Esophagus squamous epithelium (tissue), 5 donors: Measurements from ENCODE around the gene ZNF521. TPM values are rescaled to one million over a fixed set of nuclear protein-coding genes. Genes with fewer than 3 reads are reported as not detected.

ENCODE experiments used
- DNase-seq: peaks from one replicate; lab custom pipeline; 2025; lab: John Stamatoyannopoulos, UW
- H3K27ac ChIP-seq, 4 donors: fragments of 200-600 bp; sonication (generic); one replicate each; pipeline ENCODE4 v1.5.1; 2016 to 2019; ENCODE audit warnings: mild to moderate bottlenecking in 1 of 4
- H3K27me3 ChIP-seq, 4 donors: fragments of 200-600 bp; sonication (generic); 1 replicate in 3 of 4; 2 replicates in 1 of 4; pipeline versions ENCODE4 v1.5.1 to v1.6.0; 2017 to 2021; ENCODE audit warnings: antibody characterized with exemption in 1 of 4
- H3K36me3 ChIP-seq, 3 donors: fragments of 200-600 bp; sonication (generic); one replicate each; pipeline ENCODE4 v1.5.1; 2016 to 2019
- H3K4me1 ChIP-seq, 3 donors: fragments of 200-600 bp; sonication (generic); one replicate each; pipeline ENCODE4 v1.5.1; 2017 to 2019
- H3K4me3 ChIP-seq, 4 donors: fragments of 200-600 bp; sonication (generic); 1 replicate in 3 of 4; 2 replicates in 1 of 4; pipeline ENCODE4 v1.5.1; 2016 to 2019; ENCODE audit warnings: mild to moderate bottlenecking in 2 of 4, moderate library complexity in 1 of 4
- H3K9me3 ChIP-seq, 3 donors: fragments of 200-600 bp; sonication (generic); one replicate each; pipeline ENCODE4 v1.5.1; 2016 to 2019
- POLR2A ChIP-seq, 4 donors: fragments of 450-650 bp; IDR thresholded peaks; one replicate each; pipeline ENCODE4 v1.6.1; 2017; ENCODE audit warnings: antibody characterized with exemption in 4 of 4, mild to moderate bottlenecking in 4 of 4, moderate library complexity in 3 of 4
- WGBS, 2 donors: methylation state at CpG; one replicate each; pipeline ENCODE4 v1.1.5; 2018; 5-methylcytosine and 5-hydroxymethylcytosine counted together
- intact Hi-C: fragments of 100-400 bp; cut with DNase I; formaldehyde crosslinking; loops from one replicate; pipeline ENCODE4 v1.15.0; 2022
- total RNA-seq, 4 donors: library from RNA; depleted of rRNA; stranded (reverse); fragments of >200 nt; gene quantifications; one replicate each; pipeline ENCODE4 v1.1.0, GENCODE V29; 2016
- TF ChIP-seq, protein P1 (sequence below), 6 experiments: fragments of 450-650 bp in 4 of 6; fragments of 200-600 bp in 2 of 6; sonication (generic) in 2 of 6; IDR thresholded peaks; one replicate each; pipeline ENCODE4 v1.5.1; 2016 to 2019; ENCODE audit warnings: antibody characterized with exemption in 6 of 6, mild to moderate bottlenecking in 4 of 6, moderate library complexity in 4 of 6
- donor health status: DM: yes; HTN: yes; CAD: no.

ZNF521 gene
- total RNA-seq, 4 donors from 2014 or later = 0.68 to 11.3 (median 4.7) TPM

DNA sequence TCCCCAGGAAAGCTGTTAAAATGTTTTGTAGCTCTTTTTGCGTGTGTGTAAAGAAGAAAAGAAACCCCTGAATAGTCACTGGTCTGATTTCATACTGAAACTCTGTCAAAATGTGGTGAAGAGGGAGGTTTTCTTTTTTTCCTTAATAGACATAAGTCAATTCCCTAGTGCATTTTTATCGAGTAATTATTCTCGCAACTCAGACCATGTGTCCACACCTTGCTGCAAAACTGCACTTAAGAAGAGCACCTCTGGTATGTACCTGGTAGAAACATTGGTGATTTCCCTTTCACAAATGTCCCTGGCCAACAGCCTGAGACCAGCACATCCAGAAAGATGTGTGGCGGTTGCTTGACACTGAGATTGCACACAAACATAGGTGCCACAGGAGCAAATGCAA is 159.9 kb downstream of the ZNF521 start:
- no peaks in the 10 kb centered on the region for H3K36me3 ChIP-seq
- no peaks in the 10 kb centered on the region for H3K4me1 ChIP-seq
- DNase-seq = no peak
- intact Hi-C loops = no loop called here
- H3K4me3 ChIP-seq = no peak overlapping the region
- no peaks in the 10 kb centered on the region for H3K27me3 ChIP-seq
- 60 to 73% methylated on average over 4 of the region's 4 CpGs for WGBS, 2 donors
- no peaks in the 10 kb centered on the region for H3K9me3 ChIP-seq
- TF ChIP-seq POLR2A (IDR thresholded peaks at IDR 0.05) = no peak
- TF ChIP-seq, protein P1, sequence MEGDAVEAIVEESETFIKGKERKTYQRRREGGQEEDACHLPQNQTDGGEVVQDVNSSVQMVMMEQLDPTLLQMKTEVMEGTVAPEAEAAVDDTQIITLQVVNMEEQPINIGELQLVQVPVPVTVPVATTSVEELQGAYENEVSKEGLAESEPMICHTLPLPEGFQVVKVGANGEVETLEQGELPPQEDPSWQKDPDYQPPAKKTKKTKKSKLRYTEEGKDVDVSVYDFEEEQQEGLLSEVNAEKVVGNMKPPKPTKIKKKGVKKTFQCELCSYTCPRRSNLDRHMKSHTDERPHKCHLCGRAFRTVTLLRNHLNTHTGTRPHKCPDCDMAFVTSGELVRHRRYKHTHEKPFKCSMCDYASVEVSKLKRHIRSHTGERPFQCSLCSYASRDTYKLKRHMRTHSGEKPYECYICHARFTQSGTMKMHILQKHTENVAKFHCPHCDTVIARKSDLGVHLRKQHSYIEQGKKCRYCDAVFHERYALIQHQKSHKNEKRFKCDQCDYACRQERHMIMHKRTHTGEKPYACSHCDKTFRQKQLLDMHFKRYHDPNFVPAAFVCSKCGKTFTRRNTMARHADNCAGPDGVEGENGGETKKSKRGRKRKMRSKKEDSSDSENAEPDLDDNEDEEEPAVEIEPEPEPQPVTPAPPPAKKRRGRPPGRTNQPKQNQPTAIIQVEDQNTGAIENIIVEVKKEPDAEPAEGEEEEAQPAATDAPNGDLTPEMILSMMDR (IDR thresholded peaks at IDR 0.05) = no peak
- H3K27ac ChIP-seq = no peak overlapping the region

DNA sequence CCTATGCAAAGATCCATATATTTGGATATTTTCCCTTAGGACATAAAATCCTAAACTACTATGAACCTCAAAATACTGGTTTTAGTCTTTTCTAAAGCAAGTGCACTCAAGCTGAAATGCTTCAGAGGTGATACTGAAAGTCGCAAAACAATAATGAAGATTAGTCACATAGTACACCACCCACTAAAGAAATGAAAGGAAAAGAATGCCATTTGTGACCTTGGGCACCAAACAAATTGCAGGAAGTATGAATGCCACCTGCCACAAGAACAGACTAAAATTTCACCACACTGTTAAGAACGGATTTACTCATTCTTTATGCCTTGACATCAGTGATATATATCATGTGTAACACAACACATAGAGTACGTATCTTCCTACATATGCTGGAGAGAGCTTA is 161.5 kb downstream of the ZNF521 start:
- no peaks in the 10 kb centered on the region for H3K9me3 ChIP-seq
- no peak overlapping the region for H3K4me3 ChIP-seq
- intact Hi-C loops = no loop called here
- H3K36me3 ChIP-seq = no peaks in the 10 kb centered on the region
- TF ChIP-seq, protein P1 (IDR thresholded peaks at IDR 0.05) = no peak
- no peak for TF ChIP-seq POLR2A (IDR thresholded peaks at IDR 0.05)
- H3K27me3 ChIP-seq = no peaks in the 10 kb centered on the region
- 54 to 56% methylated on average over 3 of the region's 3 CpGs for WGBS, 2 donors
- no peak for DNase-seq
- H3K4me1 ChIP-seq = no peaks in the 10 kb centered on the region
- no peak overlapping the region for H3K27ac ChIP-seq

DNA sequence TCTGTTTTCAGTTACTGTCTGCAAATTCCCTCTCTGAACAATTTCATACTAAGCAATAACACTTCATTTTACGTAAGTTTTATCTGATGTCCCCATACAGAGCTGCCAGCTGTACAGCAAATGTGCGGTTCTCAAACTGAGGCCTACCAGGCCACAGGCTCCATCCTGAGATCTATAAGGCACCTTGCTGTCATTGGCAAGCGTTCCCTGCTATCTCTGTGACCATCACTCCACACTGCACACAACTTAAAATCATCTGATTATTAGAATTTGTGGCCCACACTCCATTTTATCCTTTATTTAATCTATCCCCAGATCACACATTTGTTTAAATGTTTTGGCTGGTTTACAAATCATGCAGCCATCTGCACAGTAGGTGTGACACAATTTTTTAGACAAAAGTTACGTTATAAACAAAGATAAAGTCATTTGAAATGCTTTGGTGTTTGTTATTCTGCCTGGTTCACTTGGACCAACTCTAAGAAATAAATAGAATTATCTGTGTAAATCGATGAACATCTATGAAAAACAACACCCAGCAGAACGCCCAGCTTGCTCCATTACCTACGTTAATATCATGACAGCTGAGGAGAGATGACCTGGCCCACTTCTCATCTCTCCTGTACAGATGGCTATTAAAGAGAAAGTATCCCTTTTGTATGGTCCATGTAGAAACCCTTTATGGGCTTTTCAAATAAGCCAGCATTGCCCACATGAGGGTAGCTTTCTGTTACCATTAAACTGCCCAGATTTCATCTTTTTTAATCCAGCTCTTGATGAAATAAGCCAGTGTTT is 162.4 kb downstream of the ZNF521 start:
- Histone ChIP-seq H3K27me3 (no peaks in the 10 kb centered on the region), H3K4me1 (no peaks in the 10 kb centered on the region), H3K4me3 (no peak overlapping the region), H3K27ac (no peak overlapping the region), H3K36me3 (no peaks in the 10 kb centered on the region), H3K9me3 (no peaks in the 10 kb centered on the region)
- no peak for DNase-seq
- intact Hi-C loops = no loop called here
- TF ChIP-seq, protein P1 (IDR thresholded peaks at IDR 0.05) = no peak
- TF ChIP-seq POLR2A (IDR thresholded peaks at IDR 0.05) = no peak
- WGBS, 2 donors = 76 to 87% methylated on average over 7 of the region's 7 CpGs

DNA sequence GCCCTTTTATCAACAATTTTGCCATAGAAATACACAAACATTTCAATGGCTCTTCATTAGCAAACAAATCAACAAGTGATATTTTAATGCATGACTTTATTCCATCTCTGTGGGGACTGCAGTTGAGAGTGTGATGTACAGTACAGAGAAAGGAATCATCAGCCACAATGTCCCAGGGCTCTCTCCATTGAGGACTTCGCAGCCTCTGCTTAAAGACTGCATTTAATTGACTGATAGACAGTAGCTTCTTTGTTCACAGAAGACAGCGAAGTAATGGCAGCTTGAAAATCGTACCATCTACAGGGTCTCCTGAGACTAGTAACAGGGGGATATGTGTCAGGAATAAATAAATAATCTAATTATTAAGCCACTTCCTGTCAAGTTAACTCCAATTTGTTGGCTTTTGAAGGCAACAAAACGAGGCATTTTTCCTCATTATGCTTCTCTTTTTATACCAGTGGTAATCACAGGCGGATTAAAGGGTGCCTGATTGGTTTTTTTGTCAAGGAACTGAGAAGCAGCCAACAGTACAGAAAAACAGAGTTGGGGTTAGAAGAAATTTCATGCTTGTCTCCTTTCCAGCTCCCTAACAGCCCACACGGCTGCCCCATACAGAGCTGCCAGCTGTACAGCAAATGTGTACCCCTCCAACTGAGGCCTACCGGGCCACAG is 164.3 kb downstream of the ZNF521 start:
- H3K4me1 ChIP-seq = no peaks in the 10 kb centered on the region
- H3K9me3 ChIP-seq = no peaks in the 10 kb centered on the region
- H3K27ac ChIP-seq = no peak overlapping the region
- H3K27me3 ChIP-seq = no peaks in the 10 kb centered on the region
- H3K4me3 ChIP-seq = no peak overlapping the region
- WGBS, 2 donors = 77 to 82% methylated on average over 6 to 7 of the region's 7 CpGs
- DNase-seq = no peak
- TF ChIP-seq, protein P1 (IDR thresholded peaks at IDR 0.05) = no peak
- TF ChIP-seq POLR2A (IDR thresholded peaks at IDR 0.05) = no peak
- H3K36me3 ChIP-seq = no peaks in the 10 kb centered on the region
- intact Hi-C loops = no loop called here

DNA sequence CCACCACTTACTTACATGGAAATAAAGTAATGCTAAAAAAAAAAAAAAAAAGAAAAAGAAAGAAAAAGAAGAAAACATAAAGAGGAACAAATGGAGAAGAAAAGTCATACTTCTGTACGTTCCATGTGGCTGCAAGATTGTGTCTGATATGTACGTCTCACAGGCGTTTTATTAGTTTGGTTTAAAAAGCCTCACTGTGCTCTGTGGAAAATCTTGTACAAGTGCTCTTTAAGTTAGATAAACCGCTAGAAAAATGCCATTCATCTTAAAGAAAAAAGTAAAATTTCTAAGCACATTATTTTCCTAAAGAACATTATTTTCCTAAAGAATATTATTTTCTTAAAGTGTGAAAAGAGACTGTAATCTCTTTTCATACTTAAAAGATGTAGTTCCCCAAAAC is 165.1 kb downstream of the ZNF521 start:
- intact Hi-C loops = no loop called here
- 78 to 84% methylated on average over 4 of the region's 4 CpGs for WGBS, 2 donors
- Histone ChIP-seq H3K36me3 (no peaks in the 10 kb centered on the region), H3K27me3 (no peaks in the 10 kb centered on the region), H3K4me1 (no peaks in the 10 kb centered on the region), H3K4me3 (no peak overlapping the region), H3K9me3 (no peaks in the 10 kb centered on the region), H3K27ac (no peak overlapping the region)
- no peak for DNase-seq
- TF ChIP-seq POLR2A (IDR thresholded peaks at IDR 0.05) = no peak
- TF ChIP-seq, protein P1 (IDR thresholded peaks at IDR 0.05) = no peak
